NCI-H2171 treated with DMSO at 0.1 percent for 48 hours (cell line): ENCODE results near the gene ZNF12.

Experiments used
- DNase-seq: peaks from one replicate; lab custom pipeline; 2025; lab: John Stamatoyannopoulos, UW

ZNF12 gene

DNA sequence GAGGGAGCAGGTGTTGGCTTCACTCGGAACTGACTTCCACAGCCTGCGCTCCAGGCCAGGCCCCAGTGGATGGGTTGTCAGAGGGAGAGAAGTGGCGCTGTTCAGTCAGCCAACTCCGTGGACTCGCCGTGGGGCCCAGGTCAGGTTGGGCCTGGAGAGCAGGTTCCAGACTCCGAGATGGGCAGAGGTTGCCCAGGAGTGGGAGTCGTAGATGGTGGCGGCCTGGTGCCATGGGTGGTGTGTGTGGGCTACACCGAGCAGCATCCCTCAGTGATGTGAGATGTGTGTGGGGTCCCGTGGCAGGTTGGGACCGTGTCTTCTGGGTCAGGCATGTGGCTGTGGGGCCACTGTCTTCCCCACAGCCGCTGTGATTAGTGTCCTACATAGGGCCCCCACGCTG lies 59.2 kb downstream of the ZNF12 start:
- no peak for DNase-seq

- no peak for DNase-seq
Observed at GRCh38 chr7:6647080-6647479, 59.7 kb downstream of the ZNF12 start.

GRCh38 chr7:6646465-6646864 lies 60.3 kb downstream of the ZNF12 start:
- no peak for DNase-seq

- no peak for DNase-seq
Observed at GRCh38 chr7:6644728-6645127, 62.0 kb downstream of the ZNF12 start.

- no peak for DNase-seq
Observed at GRCh38 chr7:6643915-6644625, 62.7 kb downstream of the ZNF12 start.

GRCh38 chr7:6642861-6643640 lies 63.7 kb downstream of the ZNF12 start:
- no peak for DNase-seq

GRCh38 chr7:6642239-6642839 lies 64.4 kb downstream of the ZNF12 start:
- no peak for DNase-seq

GRCh38 chr7:6641305-6642035 lies 65.3 kb downstream of the ZNF12 start:
- no peak for DNase-seq

- DNase-seq, result no peak
Observed at GRCh38 chr7:6640246-6640721, 66.5 kb downstream of the ZNF12 start.

DNA sequence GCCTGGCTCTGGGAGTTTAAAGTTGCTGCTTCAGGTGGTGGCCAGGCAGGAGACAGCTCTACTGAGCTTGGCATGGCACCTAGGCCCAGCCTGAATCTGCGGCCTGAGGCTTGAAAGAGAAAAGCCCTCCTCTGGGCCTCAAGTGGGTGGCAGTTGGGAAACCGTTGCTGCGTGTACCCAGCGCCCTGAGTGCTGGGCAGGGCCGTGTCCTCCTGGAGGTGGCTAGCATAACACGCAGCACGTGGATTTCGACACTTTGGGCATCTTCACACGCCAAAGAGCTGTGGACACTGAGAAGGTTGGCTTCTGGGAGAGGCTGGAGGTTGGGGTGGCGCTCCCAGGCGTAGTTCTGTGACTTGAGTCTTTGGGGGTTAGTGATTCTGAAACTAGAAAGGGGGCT lies 67.1 kb downstream of the ZNF12 start:
- no peak for DNase-seq

GRCh38 chr7:6639032-6639431 lies 67.7 kb downstream of the ZNF12 start:
- no peak for DNase-seq
